Bronchial epithelial cell (primary cell): ENCODE measurements around the gene KATNAL1. TPM values are rescaled to one million over a fixed set of nuclear protein-coding genes. Genes with fewer than 3 reads are reported as not detected.

Experiments used
- DNase-seq: peaks from one replicate; pipeline ENCODE4 v3.0.0-alpha.2; 2010; ENCODE audit warnings: low read depth
- FAIRE-seq: peaks from 2 replicates; lab custom pipeline; 2011; peaks lifted over from hg19 to GRCh38; lab: Jason Lieb, UNC
- H3K27me3 ChIP-seq: 2 replicates; pipeline ENCODE4 v1.5.1; 2011; ENCODE audit warnings: low read length; ENCODE audit not compliant: control insufficient read depth, insufficient read depth
- H3K36me3 ChIP-seq: 2 replicates; pipeline ENCODE4 v1.5.1; 2011; ENCODE audit warnings: low read length; ENCODE audit not compliant: control insufficient read depth, insufficient read depth
- H3K4me3 ChIP-seq: 2 replicates; pipeline ENCODE4 v1.5.1; 2011; ENCODE audit warnings: mild to moderate bottlenecking, low read depth, low read length, control low read depth
- total RNA-seq: library from RNA; depleted of rRNA; stranded (reverse); fragments of >200 nt; gene quantifications from 2 replicates; pipeline ENCODE4 v1.2.1, GENCODE V29; 2014
- TF ChIP-seq, protein P1 (sequence below): IDR thresholded peaks from 2 replicates; pipeline ENCODE4 v1.5.1; 2011; ENCODE audit warnings: mild to moderate bottlenecking, moderate library complexity, low read length, control low read depth, inconsistent platforms; ENCODE audit not compliant: insufficient read depth, severe bottlenecking

Gene KATNAL1
- total RNA-seq, 1 donor from 2014 or later, result 5.5 TPM

DNA sequence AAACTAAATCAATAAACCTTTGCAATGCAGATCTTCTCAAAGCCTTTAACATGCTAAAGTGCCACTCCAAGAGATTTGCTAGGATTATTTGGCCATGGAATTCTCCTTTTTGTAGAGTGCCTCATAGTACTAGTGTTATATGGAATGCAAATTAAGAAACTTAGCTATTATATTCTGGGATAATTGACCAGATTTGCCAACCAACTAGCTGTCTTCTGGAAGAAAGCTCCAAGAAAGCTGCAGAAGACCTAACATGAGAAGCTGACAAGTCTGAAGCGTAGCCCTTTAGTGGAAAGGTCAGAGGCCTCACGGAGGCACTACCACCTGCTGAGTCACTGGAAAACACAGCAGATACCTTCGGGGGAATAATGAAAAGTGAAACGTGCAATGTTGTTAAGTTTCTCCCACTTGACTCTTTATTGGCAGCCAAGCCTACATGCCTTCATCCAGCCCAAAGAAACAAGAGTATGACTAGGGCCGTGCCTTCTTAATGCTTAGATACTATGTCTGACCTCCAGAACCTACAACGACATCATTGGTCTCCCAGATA is 29.8 kb upstream of the KATNAL1 start:
- Histone ChIP-seq H3K4me3 (no peak overlapping the region), H3K27me3 (no peaks in the 10 kb centered on the region), H3K36me3 (no peaks in the 10 kb centered on the region)
- DNase-seq (no peak), FAIRE-seq (no peak)
- TF ChIP-seq, protein P1, sequence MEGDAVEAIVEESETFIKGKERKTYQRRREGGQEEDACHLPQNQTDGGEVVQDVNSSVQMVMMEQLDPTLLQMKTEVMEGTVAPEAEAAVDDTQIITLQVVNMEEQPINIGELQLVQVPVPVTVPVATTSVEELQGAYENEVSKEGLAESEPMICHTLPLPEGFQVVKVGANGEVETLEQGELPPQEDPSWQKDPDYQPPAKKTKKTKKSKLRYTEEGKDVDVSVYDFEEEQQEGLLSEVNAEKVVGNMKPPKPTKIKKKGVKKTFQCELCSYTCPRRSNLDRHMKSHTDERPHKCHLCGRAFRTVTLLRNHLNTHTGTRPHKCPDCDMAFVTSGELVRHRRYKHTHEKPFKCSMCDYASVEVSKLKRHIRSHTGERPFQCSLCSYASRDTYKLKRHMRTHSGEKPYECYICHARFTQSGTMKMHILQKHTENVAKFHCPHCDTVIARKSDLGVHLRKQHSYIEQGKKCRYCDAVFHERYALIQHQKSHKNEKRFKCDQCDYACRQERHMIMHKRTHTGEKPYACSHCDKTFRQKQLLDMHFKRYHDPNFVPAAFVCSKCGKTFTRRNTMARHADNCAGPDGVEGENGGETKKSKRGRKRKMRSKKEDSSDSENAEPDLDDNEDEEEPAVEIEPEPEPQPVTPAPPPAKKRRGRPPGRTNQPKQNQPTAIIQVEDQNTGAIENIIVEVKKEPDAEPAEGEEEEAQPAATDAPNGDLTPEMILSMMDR, result no peak

DNA sequence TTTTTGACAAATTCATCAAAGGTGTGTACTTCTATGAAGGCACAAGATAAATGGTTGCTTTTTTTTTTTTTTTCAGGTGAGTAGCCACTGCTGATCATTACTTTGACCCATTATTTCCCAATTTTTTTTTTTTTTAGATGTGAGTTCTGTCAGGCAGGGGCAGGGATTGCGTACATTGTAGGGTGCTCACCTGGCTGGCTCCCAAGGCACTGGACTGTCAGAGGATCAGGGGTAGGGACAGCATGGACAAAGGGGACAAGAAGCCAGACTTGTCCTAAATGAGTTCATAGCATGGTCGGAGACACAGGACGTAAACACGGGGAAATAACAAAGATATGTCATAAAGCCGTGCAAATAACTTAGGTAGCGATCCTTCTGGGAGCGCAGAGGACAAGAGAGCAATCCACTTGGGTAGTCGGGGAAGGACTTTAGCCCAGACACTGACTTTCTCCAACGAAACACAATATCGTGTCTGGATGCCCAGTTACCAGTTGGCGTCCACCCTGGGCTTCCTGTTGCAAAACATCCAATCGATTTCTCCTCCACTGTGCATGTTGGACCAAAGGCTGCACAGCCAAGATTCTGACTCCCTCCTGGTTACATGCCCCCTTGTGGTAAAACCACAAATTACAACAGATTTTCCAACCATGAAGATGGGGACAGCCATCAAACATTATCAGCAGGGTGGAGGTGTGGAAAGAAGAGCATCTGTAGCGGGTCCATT is 27.5 kb upstream of the KATNAL1 start:
- Histone ChIP-seq H3K27me3 (no peaks in the 10 kb centered on the region), H3K4me3 (no peak overlapping the region), H3K36me3 (no peaks in the 10 kb centered on the region)
- TF ChIP-seq, protein P1, result peak; percentile 42
- no peak for FAIRE-seq
- DNase-seq, result peak; percentile 17

DNA sequence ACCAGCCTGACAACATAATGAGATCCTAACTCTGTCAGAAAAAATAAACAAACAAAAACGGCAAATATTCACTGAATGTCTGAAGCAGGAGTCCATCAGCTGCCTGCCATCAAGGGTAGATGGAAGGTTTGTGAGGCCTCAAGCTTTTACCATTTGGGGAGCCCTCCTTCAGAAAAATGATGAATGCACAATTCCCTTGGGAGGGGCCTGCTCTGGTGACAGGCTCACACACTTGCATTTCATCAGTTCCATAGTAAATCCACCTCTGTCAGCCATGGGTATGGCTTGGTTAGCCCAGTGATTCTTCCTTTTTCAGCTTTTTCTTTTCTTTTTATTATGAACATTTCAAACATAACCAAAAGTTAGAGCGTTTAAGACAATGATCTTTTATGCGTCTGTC is 26.3 kb upstream of the KATNAL1 start:
- H3K27me3 ChIP-seq, result no peaks in the 10 kb centered on the region
- no peak overlapping the region for H3K4me3 ChIP-seq
- FAIRE-seq (no peak), DNase-seq (no peak)
- TF ChIP-seq, protein P1, result no peak
- no peaks in the 10 kb centered on the region for H3K36me3 ChIP-seq

DNA sequence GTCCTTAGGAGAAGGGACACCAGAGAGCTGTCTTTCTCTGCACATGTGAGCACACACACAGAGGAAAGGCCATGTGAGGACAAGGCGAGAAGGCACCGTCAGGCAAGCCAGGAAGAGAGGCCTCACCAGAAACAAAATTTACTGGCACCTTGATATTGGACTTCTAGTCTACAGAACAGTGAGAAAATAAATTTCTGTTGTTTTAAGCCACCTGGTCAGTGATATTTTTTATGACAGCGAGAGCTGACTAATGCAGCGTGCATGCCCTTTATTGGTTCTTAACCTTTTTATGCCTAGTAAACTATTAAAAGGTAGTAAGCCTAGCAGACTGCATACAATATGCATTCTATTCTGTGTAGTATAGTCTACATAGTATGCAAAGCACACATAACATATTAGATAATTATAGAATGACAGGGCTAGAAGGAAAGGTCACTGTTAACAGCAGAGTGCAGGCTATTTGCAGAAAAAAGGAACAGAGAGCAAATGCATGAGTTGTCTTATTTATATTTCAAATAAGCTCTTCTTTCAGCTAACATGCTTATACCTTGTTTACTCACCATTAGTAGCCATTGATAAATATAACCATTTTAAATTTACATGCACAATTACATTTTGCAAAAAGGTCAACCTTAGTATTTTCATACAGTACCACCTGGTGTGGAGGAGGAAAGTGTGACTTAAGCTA is 25.2 kb upstream of the KATNAL1 start:
- no peaks in the 10 kb centered on the region for H3K27me3 ChIP-seq
- FAIRE-seq, result no peak
- H3K36me3 ChIP-seq, result no peaks in the 10 kb centered on the region
- DNase-seq, result no peak
- H3K4me3 ChIP-seq, result no peak overlapping the region
- TF ChIP-seq, protein P1, result no peak

DNA sequence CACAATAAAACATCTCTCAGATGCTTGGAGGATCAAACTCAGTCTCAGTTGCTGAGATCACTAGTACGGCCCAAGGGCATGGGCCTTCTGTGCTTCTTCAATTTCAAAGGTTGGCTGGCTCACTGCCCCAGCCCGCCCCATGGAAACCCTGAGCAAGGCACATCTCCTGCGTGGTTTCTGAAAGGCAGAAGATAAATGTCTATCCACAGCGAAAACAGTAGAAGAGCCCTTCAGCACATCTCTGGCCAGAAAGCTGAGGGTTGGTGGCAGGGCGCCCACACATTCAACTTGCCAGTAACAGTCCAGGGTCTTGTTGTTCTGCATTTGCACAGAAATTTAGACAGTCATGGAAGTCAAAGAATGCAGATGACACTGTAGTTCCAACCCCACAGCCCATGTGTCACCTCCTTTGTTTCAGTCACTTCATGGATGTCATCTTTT is 24.0 kb upstream of the KATNAL1 start:
- Histone ChIP-seq H3K36me3 (no peaks in the 10 kb centered on the region), H3K27me3 (no peaks in the 10 kb centered on the region), H3K4me3 (no peak overlapping the region)
- FAIRE-seq (no peak), DNase-seq (no peak)
- TF ChIP-seq, protein P1, result no peak
